ENCODE measurements around the gene ADAMTS19.

DNA sequence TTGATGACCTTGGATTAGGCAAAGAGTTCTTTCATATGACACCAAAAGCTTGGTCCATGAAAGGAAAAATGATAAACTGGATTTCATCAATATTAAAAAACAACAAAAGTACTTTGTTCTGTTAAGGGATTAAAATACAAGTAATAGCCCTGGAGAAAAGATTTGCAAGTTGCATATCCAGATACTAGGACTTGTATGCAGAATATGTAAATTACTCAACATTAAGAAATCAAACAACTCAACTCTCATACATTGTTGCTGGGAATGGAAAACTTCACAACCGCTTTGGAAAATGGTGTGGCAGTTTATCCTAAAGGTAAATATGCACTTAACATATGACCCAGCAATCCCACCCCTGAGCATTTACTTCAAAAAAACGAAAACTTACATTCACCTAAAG, 112.0 kb downstream of the ADAMTS19 start:
- TF ChIP-seq, protein P1, sequence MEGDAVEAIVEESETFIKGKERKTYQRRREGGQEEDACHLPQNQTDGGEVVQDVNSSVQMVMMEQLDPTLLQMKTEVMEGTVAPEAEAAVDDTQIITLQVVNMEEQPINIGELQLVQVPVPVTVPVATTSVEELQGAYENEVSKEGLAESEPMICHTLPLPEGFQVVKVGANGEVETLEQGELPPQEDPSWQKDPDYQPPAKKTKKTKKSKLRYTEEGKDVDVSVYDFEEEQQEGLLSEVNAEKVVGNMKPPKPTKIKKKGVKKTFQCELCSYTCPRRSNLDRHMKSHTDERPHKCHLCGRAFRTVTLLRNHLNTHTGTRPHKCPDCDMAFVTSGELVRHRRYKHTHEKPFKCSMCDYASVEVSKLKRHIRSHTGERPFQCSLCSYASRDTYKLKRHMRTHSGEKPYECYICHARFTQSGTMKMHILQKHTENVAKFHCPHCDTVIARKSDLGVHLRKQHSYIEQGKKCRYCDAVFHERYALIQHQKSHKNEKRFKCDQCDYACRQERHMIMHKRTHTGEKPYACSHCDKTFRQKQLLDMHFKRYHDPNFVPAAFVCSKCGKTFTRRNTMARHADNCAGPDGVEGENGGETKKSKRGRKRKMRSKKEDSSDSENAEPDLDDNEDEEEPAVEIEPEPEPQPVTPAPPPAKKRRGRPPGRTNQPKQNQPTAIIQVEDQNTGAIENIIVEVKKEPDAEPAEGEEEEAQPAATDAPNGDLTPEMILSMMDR (IDR thresholded peaks at IDR 0.05), result no peak
- TF ChIP-seq ZFX (IDR thresholded peaks at IDR 0.05; ENCODE audit: borderline replicate concordance), result no peak

Data from 22Rv1 (cell line).